T47D (cell line): ENCODE data around the gene HMGN2.

ENCODE experiments used
- DNase-seq, 2 experiments: peaks; one replicate each; pipeline versions ENCODE4 v3.0.0 to v3.0.0-alpha.2; 2011 to 2012; ENCODE audit warnings: low read depth in 1 of 2, low spot score in 1 of 2
- JUND ChIP-seq: IDR thresholded peaks from 2 replicates; pipeline ENCODE4 v1.6.1; 2012; ENCODE audit warnings: low read depth
- in situ Hi-C: cut with HindIII; loops from 2 replicates; pipeline ENCODE4 v1.10.0; 2016; ENCODE audit warnings: low sequenced_read_pairs, low pct_unique_long_range_greater_than_20kb

HMGN2 gene

GRCh38 chr1:26469558-26469957 is 2.7 kb upstream of the HMGN2 start:
- no peak for DNase-seq
- no peak for TF ChIP-seq JUND
- in situ Hi-C loops: no loop called here

- no peak for TF ChIP-seq JUND
- in situ Hi-C loops: no loop called here
- DNase-seq: no peak
Measured at GRCh38 chr1:26470878-26471497, 1.3 kb upstream of the HMGN2 start.

DNA sequence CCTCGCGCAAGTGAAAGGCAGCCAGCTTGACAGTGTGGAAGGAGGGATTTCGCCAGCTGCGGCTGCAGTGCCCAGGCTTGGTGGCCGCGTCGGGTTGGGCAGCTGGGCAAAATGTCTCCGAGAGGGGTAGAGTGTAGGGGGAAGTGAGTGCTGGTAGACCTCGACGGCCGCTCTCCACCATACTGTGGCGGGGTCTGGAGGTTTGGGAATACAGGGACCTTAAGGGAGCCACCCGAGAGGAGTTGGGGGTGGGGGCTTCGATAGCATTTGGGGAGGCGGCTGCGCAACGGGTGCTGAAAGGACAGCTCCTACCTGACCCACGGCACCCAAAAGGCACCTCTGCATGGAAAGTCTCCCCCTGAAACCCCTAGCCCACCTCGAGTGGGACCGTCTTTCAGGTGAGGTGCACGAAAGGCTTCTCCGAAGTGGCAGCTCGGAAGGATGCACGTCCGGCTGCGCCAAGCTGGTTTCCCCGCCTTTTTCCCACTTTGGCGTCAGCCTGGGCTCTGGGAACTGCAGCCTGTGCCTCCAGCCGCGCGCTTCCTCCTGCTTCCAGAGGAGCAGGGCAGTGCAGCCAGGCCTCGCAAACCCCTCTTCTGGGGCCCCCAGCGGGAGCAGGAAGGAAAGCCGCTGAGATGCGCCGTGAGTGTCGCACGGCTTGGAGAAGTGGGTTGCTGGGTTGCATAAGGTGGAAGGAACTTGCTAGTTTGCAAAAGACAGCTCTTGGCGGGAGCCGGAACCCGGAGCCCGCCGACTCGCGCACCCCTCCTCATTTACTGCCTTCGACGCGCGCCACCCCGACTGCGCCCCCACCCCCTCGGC is 531 bp upstream of the HMGN2 start:
- no peak for TF ChIP-seq JUND
- in situ Hi-C loops: no loop called here
- peak in 1 of 2 experiments; percentile 75 for DNase-seq

GRCh38 chr1:26472901-26473845 is 933 bp downstream of the HMGN2 start:
- no peak for TF ChIP-seq JUND
- peak; percentile 61 to 94 for DNase-seq
- in situ Hi-C loops: no loop called here

GRCh38 chr1:26474818-26475217 is 2.6 kb downstream of the HMGN2 start:
- DNase-seq: no peak
- TF ChIP-seq JUND: no peak
- in situ Hi-C loops: no loop called here

DNA sequence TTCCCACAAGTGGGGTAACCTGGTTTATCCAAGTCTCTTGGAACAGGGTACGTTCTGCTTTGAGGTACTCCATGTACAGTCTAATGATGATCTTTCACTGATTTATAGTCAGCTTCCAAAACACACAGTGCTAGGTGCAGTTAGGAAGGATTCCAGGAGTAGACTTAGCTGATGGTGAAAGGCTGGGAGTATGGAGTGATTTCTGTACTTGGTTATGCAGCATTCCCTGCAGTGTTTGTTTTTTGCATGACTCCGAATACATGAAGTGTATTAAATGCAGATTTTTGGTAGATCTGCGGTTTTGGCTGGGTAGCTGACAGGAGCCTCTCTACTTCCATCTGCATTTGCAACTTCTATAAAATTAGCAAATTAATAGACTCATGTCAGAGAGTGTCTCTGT is 3.7 kb downstream of the HMGN2 start:
- no peak for DNase-seq
- in situ Hi-C loops: no loop called here
- TF ChIP-seq JUND: no peak

DNA sequence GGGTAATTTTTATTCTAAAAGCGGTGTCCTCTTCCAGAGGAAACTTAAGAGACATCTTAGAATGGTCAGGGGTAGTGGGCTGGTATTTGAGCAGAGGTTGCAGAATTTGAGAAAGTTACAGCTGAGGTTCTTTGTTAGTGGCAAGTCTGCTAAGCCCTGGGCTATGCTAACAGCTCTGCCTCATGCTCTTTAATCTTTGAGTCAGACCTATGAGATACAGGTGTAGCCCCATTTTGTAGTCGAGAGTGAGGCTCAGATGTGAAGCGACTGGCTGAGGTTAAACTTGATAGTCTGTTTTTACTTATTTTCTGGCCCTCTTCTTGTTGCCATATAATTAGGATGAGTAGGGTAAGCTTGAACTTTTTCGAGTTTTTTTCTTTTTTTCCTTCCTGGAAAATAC is 4.7 kb downstream of the HMGN2 start:
- no peak for DNase-seq
- no peak for TF ChIP-seq JUND
- in situ Hi-C loops: no loop called here

DNA sequence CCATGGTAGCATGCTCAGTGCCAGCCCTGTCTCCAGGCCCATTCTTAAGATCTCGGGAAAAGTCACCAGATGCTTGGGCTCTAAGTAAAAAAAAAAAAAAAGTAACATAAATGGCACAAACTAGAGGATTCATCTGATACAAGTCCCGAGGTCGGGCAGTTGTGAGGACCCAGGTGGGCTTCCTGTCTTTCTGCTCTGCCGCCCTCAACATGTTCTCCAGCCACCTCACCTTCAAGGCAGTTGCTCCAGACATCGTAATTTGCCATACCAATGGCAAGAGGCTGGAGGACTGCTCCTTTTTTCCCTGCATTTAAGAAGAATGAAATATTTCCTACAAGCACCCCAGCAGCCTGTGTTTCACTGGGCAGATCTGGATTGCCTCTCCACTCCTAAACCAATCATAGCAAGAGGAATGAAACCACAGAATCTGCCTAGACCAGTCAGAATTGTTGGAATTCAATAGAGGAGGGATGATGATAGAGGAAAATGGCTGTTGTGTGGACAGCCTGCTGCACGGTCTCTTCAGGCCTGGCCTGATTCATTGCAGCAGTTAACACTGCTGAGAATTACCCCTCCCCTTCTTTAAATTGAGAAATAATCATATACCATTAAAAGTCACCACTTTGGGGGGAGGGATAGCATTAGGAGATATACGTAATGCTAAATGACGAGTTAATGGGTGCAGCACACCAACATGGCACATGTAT is 5.4 kb downstream of the HMGN2 start:
- TF ChIP-seq JUND: no peak
- peak in 1 of 2 experiments; percentile 32 for DNase-seq
- in situ Hi-C loops: no loop called here

DNA sequence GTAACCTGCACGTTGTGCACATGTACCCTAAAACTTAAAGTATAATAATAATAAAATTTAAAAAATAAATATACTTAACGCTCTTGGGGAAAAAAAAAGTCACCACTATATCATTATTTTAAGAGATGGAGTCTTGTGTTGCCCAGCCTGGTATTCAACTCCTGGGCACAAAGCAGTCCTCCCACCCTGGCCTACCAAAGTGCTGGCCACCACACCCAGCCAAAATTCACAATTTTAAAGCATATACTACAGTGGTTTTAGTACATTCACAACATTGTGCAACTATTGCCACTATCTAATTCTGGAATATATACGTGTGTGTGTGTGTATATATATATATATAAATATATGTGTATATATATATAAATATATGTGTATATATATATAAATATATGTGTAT is 5.9 kb downstream of the HMGN2 start:
- in situ Hi-C loops: no loop called here
- no peak for DNase-seq
- no peak for TF ChIP-seq JUND

DNA sequence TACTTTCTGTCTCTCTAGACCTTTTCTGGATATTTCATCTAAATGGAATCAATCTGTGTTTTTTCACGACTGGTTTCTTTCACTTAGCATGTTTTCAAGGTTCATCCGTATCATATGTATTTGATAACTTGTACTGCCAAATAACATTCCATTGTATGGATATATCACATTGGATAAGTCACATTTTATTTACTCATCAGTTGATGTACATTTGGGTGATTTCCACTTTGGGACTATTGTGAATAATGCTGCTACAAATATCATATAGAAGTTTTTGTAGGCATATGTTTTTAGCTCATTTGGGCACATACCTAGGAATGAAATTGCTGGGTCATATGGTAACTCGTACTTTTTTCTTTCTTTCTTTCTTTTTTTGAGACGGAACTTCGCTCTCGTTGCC is 6.7 kb downstream of the HMGN2 start:
- no peak for TF ChIP-seq JUND
- in situ Hi-C loops: no loop called here
- no peak for DNase-seq

GRCh38 chr1:26482921-26483320 is 10.7 kb downstream of the HMGN2 start:
- no peak for TF ChIP-seq JUND
- in situ Hi-C loops: no loop called here
- DNase-seq: no peak

DNA sequence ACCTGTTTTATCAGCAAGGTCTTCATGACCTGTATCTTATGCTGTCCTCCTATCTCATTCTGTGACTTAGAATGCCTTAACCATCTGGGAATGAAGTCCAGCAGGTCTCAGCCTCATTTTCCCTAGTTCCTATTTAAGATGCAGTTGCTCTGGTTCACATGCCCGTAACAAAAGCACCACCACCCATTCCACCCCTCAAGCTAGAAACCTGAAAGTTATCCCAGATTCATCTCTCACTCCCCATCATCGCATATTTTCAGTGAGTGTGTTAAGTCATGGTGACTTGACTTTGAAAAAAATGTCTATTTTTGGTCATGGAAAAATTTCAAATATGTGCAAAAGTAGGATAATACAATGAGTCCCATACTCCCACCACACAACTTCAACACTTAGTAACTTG is 11.7 kb downstream of the HMGN2 start:
- in situ Hi-C loops: no loop called here
- TF ChIP-seq JUND: no peak

More for the DNA sequence above, 11.7 kb downstream of the HMGN2 start:
- DNase-seq: no peak
